Activated T-helper 1 cell treated with Interleukin-2 at 50 U/mL for 16 hours (primary cell): ENCODE measurements around the gene TNNT1.
"Not testable (repeated sequence)": the region's sequence is repeated elsewhere in the genome, so short reads cannot be mapped to it uniquely, and the experiment has no call there.

ENCODE experiments used
- DNase-seq: peaks from one replicate; pipeline ENCODE4 v3.0.0-alpha.2; 2020; ENCODE audit warnings: low read depth

The TNNT1 gene, protein sequence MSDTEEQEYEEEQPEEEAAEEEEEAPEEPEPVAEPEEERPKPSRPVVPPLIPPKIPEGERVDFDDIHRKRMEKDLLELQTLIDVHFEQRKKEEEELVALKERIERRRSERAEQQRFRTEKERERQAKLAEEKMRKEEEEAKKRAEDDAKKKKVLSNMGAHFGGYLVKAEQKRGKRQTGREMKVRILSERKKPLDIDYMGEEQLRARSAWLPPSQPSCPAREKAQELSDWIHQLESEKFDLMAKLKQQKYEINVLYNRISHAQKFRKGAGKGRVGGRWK

DNA sequence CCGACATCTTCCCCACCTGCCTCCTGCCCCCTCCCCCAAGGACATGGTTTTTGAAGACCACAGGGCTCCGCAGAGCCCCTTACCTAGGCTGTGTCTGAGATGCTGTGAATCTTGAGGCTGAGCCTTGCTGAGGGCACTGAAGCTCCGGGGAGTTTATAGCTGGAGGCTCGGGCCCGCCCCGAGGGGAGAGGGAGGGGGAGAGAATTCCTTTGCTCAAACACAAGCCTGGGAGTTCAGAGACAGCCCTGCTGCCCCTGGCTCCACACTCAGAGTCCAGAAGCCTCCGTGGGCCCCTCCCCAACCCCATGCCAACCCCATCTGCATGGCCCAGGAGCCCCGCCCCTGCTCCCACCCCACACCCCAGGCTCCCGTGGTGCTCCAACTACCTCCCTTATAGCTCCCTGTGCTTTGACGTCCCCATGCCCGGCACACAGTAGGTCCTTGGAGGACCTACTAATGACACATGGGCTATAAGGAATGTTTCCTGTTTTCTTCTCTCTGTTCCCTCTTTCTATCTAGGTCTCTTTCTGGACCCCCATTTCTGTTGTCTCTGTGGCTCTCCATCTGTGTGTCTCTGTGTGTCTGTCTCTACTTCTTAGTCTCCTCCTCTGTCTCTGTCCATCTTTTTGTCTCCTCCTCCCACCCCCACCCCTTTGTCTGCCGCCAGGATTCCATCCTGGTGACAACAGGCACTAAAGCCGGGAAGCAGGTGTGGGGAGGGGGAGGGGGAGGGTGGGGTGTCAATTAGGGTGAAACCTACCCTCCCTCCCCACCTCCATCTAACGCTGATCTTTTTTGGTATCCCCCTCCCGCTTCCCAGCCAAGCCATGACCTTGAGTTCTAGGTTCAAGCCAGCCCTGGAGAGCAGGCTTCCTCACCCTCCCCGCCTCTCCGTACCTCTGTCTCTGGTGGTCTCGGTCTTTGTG, at the start of gene TNNT1:
TNNT1 (minus strand) TSS at position 129 of the 926 bp plus-strand sequence. CDS start 2,049 bp downstream, outside the sequence.
- DNase-seq, result no peak

DNA sequence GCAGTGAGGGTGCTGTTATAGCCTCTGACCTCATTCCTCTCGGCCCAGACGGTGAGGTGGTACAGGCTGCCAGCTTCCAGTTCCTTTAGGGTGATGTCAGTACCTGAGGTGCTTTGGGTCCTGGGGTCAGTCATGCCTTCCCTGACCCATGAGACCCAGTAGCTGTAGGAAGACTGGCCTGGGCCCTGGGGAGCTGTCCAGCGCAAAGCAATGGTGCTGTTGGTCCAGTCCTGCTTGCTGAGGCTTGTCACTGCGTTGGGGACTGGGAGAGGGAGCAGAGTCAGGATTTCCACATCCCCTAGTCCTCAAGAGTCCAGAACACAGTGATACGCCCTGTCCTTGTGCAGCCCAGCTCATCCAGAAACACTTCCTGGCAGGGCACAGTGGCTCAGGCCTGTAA, 49.6 kb upstream of the TNNT1 start:
- DNase-seq, result no peak

DNA sequence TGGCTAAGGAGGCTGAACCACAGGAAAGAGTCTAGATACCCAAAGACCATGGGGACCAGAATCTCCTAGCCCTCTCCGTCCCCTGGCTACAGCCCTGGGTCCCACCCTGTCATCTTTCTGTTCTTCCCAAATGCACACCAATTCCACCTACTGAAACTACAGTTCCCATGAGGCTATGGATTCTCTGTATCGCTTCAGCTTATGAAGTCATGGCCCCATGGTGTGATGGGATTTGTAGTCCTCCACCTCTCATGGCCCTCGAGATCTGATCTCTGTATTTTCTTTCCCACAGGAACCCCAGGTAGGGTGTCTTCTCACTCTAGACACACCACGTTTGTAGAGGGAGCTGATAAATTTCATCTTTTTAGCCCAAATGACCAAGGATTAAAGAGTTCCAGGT, 48.5 kb upstream of the TNNT1 start:
- DNase-seq, result no peak

DNA sequence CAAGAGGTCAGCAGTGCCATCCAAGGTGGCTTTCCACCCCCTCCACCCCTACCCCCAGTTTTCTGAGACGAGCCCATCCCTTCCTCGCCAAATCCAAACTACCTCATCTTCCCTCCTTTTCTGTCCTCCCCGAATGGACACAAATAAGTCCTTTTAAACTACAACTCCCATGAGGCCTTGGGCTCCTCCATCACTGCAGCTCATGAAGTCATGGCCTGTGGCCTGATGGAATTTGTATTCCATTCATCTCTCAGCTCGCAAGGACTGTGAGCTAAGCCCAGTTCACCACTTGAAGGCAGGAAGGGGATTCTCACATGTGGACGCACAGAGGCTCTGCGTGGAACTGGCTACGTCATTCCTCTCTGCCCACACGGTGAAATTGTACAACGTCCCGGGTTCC, 47.8 kb upstream of the TNNT1 start:
- DNase-seq, result no peak

DNA sequence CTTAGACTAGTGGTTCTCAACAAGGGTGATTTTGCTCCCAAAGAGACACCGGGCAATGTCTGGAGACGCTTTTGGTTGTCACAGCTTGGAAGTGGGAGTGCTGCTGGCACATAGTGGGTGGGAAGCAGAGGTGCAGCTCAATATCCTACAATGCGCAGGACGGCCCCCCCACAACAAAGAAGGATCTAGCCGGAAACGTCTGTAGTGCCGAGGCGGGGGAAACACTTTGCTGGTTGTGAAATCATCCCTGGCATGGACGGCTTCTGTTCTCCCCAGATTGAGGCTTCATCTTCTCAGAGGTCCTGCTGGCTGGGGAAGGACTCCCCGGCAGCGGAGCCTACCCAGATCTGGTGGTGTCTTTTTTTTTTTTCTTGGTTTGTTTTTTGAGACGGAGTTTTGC, 44.5 kb upstream of the TNNT1 start:
- DNase-seq, result no peak

DNA sequence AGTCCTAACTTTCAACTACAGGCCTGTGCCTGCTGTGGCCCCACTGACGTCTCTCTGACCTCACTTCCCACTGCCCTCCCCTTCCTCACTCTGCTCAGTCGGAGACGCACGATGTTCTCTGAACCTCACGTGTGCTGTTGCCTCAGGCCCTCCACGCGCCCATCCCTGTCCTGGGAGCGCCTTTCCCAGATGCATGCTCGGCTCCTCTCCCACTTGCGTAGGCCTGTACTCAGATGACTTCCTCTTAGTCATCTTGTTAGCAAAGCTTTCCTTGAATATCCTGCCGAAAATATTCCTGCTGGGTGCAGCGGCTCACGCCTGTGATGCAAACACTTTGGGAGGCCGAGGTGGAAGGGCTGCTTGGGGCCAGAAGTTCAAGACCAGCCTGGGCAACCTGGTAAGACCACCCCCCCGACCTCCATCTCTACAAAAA, 40.4 kb upstream of the TNNT1 start:
- no peak for DNase-seq

DNA sequence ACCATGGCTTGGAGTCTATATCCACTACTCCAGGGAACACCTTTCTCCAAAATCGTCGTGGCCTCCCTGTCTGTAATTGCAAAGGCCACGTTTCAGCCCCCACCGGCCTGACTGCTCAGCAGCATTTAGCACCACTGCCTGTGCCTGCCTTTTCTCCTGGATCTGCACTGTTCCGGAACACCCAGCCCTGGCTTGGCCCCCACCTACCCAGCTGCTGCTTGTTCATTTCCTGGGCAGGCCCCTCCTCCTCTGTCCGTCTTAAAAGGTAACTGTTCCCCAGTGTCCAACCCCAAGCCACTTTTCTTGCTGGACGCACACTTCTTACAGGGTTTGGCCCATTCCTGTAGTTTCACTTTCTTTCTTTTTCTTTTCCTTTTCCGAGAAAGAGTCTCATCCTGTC, 39.6 kb upstream of the TNNT1 start:
- no peak for DNase-seq

DNA sequence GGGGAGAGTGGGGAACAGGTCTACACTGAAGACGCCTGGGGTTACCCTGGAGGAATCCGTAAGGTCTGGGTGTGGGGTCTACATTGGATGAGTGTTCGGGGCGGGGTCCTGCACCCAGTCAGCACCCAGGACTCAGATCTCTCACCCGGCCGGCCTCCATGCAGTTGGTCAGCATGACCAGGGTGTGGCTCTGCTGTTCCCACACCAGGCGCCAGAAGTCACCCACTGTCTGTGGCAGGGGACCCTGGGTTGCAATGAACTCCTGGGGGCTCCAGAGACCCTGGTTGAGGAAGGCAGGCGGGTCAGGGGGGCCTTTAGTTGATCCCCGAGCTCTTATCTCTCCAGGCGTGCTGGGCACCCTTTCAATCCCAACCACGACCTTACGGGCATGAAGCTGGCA, 37.1 kb upstream of the TNNT1 start:
- no peak for DNase-seq

DNA sequence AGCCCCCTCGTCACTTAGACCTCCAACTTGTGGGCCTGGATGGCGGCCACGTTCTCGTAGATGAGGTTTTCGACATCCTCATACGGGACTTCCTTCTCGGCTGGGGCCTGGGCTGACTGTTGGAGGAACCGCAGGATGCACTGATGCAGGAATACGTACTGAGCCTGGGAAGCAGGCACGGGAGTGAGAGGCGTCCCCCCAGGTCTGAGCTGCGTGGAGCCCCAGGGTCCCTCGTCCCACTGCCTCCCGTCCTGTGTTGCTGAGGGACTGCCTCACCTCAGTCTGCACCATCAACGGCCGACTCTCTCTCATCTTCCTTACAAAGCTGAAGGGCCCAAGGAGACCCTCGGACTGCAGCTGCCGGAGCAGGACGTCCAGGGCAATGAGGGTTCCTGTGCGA, 32.7 kb upstream of the TNNT1 start:
- no peak for DNase-seq

DNA sequence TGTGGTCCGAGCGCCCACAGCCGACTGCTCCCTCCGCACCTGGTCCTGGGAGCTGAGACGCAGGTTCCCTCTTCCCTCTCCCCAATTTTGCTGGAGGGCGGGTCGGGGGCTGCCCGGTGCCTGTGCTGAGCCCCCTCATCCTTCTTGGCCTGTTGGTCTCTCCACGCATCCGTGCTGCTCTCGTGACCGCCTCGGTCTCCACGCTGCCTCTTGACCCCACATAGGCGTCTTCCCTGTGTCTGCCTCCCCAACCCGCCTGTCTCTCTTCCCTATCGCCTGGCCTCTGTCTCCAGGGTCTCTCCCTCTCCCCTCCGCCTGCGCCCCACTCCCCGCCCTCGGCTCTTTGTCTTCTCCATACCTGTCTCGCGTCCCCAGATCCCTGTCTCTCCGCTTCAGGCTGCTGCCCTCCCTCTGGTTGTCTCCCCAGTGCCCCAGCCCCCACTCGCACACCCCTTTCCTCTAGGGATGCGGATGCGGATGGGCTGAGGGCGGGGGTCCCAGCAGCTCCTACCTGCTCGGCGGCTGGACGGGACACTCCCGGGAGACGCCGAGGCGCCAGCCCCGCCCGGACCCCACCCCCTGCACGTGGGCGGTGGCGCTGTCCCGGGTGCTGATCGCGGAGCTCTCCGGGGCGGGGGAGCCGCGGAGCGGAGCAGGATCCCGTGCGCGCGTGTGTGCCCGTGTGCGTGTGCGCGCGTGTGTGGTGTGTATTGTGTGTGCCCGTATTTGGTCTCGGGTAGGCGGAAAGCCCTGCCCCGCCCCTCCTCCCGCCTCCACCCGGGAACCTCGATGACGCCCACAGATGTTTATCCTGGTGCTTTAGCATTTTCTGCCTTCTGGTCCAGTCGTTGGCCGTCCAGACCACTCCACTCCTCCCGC, 30.8 kb upstream of the TNNT1 start, which contains the start of gene SYT5:
SYT5 (minus strand) TSS at position 684 of the 879 bp plus-strand sequence. CDS start 1,248 bp downstream, outside the sequence.
- DNase-seq, result peak; percentile 43

DNA sequence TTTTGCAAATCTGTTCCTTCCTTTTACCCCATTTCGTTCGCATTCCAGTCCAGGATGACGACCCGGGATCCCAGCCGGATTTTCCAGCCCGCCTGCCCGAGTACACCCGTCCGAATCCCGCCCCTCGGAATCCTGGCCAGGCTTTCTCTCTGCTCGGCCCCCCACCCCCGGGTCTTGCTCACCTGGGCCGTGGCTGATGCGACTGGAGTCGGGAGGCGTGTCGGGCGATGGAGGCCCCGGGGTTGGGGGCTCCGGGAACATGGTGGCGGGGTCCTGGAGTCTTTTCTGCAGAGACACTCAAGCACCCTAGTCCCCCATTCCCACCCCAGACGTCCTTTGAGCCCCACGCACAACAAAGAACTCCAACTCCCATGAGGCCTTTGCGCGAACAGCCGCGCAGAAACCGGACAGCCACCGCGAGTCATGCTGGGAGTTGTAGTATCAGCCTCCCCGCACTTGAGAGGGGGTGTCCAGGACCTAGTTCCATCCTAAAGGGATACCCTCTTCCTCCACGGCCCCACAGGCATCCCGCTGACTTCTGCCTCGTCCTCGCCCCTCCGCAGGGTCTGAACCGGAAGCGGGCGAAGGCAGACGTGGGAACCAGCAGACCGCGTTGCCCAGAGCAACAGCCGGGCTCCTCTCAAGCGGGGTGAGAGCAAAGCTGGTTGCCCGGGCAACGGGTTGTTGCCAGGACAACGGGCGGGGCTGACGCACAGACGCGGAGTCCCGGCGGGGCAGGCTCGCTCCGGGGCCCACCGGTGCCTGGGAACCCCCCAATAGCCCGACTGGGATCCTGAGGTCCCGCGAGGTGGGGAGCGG, 30.0 kb upstream of the TNNT1 start:
- DNase-seq, result peak; percentile 85

DNA sequence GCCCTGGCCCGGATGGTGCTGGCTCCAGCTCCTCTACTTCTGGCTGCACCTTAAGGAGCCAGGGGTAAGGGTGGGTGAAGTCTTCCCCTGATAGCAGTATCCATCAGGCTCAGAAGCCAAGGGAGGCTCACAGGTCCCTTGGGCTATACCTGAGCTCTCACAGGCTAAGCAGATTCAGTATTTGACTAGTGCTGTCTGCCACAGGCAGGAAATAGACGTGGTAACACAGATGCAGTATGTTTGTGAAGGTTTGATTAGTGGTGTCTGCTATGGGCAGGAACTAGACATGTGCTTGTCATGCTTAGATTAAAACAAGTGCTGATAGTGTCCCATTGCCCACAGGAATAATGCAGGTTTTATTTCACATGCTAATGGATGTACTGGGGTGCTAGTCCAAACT, 27.1 kb upstream of the TNNT1 start:
- no peak for DNase-seq

DNA sequence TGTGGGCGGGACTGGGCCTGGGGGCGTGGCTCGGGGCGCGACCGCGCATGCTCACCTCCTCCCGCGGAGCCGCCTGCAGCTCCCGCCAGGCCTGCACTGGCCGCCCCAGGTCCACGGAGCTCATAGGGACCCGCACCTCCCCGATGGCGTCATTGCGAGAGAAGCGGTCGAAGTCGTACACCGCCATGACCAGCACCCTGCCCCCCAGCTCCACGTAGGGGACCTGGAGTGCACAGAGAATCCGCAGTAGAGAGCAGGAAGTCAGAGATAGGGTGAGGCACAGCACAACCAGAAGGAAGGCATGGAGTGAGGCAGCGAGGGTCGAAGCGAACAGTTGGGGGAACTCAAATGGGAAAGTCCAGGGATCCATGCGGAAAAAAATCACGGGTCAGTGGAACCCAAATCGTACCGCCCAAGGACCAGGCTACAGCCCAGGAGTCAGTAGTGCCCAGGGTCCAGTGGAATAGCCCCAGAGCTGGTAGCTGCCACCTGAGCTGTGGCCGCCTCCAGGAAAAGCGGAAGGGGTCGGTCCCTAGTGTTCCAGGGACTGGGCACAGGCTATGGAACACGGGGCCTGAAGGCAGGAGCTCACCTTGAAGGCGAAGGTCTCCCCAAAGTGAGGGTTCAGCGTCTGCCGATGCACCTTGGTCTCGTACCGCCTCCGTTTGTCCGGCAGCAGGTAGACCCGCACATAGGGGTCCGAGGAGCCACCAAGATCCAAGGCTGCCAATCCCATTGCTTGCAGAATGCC, 26.3 kb upstream of the TNNT1 start:
- no peak for DNase-seq

DNA sequence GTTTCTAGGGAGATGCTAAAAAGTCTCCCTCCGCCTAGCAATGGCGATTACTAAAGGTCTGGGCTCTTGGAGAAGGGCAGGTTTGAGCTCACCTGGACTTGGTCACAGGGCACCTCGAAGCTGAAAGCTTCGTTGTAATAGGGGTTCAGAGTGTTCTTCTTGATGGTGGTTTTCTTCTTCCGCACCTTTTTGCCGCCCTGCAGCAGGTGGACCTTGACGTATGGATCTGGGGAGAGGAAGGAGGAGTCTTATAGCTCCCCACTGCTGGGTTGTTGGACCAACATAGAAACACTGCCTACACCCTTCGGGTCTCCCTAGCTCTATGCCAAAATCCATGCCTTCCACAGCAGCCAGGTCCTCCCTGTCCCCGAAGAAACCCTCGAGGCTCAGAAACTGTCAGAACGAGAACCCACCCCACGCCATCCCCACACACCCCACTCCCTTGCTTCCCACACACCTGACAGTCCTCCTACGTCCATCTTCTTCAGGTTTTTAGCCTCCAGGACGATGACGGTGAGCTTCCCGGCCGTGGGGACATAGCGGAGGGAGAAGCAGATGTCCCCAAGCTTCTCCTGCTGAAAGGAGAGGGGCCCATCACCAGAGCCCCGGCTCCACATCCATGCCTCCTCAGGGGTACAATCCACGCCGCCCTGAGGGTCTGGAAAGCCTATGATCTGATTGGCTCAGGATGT, 25.6 kb upstream of the TNNT1 start:
- DNase-seq, result no peak

DNA sequence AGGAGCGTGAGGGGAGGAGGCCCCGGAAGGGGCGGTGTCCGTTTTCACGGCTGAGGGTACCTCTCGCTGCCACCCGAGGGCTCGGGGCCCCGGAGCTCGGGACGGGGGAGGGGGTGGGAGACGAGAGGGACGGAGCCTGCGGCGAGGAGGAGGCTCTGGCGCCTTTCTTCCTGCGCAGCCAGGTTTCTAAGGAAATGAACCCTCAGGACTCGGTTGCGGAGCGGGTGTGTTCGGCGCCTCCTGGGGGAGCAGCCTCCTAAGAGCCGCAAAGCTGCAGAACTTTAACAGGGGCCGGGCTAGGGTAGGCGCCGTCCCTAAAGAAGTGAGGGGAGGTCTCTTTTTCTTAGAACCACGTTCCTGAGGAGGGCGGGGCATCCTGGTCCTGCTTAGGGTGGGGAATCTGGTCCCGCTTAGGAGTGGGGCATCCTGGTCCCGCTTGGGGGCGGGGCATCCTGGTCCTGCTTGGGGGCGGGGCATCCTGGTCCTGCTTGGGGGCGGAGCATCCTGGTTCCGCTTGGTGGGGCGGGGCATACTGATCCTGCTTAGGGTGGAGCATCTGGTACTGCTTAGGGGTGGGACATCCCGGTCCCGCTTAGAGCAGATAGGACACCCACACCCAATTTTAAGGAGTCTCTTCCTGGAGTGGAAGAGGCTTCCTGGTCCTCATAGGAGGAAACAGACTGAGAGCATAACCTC, 24.9 kb upstream of the TNNT1 start:
- no peak for DNase-seq

DNA sequence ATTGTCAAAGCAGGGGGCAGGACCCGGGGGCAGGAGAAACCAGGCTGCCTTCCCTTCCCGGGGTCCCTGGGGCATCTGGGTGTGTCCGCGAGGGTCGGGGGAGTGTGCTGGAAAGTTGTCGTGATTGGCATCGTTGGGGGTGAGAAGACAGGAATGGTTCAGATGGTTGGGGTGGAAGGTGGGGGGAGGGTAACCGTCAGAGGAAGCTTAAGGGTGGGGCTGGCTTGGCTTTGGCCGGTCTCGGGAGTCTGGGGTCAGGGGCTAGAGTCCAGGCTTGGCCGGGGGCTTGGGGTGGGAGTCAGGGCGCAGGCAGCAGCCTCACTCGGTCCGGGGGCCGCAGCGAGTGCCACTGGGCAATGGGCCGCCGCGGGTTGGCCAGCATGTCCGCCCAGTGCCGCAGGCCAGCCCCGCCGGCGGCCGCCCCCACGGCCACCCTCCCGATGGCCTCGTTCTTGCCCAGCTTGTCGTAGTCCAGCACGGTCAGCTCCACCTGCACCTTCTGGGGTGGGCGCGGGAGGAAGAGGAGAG, 24.2 kb upstream of the TNNT1 start:
- no peak for DNase-seq

DNA sequence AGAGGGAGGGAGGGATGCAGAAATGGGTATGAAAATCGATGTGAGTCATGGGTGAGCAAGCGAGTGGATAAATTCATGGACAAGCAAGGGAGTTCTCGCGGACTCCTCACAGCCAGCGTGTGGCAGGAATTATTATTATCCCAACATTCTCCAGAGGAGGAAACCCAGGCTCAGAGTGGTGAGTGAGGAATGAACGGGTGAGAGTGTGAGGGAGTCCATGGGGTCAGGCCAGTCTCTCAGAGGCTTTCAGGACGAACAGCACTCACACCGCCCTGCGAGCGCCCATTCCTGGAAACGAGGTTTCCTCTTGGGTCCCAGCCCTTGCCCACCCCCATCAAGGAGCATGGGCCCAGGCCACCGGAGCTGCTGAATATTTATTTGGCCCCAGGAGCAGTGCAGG, 23.7 kb upstream of the TNNT1 start:
- DNase-seq, result no peak

DNA sequence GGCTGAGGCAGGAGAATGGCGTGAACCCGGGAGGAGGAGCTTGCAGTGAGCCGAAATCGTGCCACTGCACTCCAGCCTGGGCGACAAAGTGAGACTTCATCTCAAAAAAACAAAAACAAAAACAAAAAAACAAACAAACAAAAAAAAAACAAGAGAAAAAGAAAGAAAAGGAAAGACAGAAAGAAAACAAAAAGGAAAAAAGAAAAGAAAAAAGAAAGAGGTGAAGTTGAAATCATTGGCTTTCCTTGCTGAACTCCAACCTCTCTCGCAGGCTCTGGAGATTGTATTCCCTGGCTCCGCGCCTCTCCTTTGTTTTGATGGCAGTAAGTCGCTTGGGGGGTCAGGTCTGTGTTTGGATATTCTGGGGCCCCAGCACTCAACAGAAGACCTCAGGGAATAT, 23.3 kb upstream of the TNNT1 start:
- DNase-seq, result not testable (repeated sequence)

DNA sequence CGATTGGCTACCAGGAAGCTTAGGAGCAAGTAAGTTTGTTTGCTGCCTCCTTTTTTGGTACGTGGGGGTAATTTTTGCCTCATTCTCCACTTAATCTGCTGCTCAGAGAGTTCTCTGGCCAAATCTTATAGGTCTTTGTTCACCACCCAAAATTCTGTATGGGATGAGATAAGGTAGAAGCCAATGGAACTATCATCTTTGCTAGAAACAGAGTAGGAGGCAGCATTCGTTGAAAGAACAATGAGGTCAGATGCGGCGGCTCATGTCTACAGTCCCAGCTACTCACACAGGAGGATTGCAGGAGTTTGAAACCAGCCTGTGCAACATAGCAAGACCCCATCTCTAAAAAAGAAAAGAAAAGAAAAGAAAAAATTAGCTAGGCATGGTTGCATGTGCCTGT, 22.4 kb upstream of the TNNT1 start:
- DNase-seq, result no peak
